ENCODE measurements around the gene PDE1A.

- TF ChIP-seq CTCF (IDR thresholded peaks at IDR 0.05; ENCODE audit: low read depth, low read length, missing input control) (no peak), MAX (IDR thresholded peaks at IDR 0.05) (no peak), EGR1 (IDR thresholded peaks at IDR 0.05; ENCODE audit: low read depth in 2 of 2) (no peak)
- TF ChIP-seq, protein P1, sequence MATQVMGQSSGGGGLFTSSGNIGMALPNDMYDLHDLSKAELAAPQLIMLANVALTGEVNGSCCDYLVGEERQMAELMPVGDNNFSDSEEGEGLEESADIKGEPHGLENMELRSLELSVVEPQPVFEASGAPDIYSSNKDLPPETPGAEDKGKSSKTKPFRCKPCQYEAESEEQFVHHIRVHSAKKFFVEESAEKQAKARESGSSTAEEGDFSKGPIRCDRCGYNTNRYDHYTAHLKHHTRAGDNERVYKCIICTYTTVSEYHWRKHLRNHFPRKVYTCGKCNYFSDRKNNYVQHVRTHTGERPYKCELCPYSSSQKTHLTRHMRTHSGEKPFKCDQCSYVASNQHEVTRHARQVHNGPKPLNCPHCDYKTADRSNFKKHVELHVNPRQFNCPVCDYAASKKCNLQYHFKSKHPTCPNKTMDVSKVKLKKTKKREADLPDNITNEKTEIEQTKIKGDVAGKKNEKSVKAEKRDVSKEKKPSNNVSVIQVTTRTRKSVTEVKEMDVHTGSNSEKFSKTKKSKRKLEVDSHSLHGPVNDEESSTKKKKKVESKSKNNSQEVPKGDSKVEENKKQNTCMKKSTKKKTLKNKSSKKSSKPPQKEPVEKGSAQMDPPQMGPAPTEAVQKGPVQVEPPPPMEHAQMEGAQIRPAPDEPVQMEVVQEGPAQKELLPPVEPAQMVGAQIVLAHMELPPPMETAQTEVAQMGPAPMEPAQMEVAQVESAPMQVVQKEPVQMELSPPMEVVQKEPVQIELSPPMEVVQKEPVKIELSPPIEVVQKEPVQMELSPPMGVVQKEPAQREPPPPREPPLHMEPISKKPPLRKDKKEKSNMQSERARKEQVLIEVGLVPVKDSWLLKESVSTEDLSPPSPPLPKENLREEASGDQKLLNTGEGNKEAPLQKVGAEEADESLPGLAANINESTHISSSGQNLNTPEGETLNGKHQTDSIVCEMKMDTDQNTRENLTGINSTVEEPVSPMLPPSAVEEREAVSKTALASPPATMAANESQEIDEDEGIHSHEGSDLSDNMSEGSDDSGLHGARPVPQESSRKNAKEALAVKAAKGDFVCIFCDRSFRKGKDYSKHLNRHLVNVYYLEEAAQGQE (IDR thresholded peaks at IDR 0.05) = no peak
Observed at GRCh38 chr2:182473635-182474034, 46.8 kb upstream of the PDE1A start.
